GM19463 (cell line): ENCODE data around the gene EFCAB10.

Experiments
- ATAC-seq: cut with Tn5 transposase; IDR thresholded peaks from one replicate; pipeline ENCODE4 v1.9.1; 2021; ENCODE audit warnings: mild to moderate bottlenecking, moderate library complexity; ENCODE audit not compliant: unreplicated experiment

The EFCAB10 gene, protein sequence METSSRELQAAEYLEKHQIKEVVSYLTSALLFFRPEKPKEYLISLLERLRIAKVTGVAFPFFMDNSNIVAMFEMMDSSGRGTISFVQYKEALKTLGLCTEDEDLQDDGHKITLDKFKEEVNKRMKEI

GRCh38 chr7:105581066-105581811 is at the start of gene EFCAB10:
EFCAB10 (minus strand) TSS chr7:105581493; CDS start chr7:105581463, 30 bp downstream.
- ATAC-seq: peak; percentile 82

DNA sequence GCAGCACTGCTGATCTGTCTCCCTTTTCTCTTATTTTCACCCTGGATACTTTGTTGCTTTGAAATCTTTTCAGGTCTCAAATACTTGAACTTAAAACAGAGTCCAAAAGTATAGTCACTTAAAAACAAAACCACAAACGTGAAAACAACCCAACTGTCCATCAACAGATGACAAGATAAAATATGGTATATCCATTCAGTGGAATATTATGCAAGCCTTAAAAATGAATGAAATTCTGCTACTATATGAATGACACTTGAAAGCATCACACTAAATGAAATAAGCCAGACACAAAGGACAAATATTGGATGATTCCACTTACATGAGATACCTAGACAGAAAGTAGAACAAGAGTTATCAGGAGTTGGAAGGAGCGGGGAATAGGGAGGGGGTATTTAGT is 44.7 kb upstream of the EFCAB10 start:
- no peak for ATAC-seq

- ATAC-seq: no peak
Measured at GRCh38 chr7:105623906-105624305, 42.6 kb upstream of the EFCAB10 start.

DNA sequence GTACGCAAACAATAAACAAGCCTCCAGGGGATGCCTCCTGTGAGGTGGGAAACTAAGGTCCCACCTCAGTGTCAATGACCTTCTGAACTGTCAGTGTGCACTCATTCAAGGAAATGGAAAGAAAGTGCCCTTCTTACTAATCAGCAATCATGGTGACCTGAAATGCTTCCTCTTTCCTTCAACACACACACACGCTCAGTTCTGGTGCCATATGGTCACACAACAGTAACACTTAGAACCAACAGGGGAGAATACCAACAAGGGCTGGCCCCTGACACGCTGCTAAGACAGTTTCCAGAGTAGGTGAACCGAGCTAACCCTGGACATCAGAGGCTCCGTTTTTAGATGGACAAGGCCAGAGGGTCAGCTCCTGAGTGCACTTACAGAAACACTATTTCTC is 42.1 kb upstream of the EFCAB10 start:
- ATAC-seq: no peak

DNA sequence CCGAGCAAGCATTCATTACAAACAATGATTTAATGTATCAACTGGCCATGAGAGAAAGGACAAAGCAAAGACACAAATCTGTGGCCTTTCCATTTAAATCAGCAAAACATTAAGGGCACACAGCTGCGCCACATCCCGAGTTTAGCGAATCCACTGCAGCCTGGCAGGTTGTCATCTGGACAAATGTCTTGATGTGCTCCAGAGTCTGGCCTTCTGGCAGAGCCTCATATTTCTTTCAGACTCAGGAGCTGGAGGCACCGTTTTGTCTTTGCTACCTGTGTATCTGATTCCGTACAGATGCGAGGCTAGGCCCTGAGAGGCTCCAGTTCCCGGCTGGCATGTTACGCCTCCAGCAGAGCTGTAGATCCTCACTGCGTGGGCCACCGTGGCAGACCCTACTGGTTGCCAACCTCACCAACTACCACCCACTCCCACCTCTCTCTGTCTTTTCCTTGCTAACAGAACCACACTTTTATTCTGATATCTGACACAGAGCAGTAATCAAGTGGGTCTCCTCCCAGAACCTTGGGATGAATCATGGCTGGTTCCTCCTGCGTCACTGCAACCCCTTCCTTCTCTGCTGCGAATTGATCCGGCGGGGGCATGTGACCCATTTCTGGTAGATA is 40.9 kb upstream of the EFCAB10 start:
- ATAC-seq: no peak

- ATAC-seq: no peak
Measured at GRCh38 chr7:105621617-105622016, 40.3 kb upstream of the EFCAB10 start.

DNA sequence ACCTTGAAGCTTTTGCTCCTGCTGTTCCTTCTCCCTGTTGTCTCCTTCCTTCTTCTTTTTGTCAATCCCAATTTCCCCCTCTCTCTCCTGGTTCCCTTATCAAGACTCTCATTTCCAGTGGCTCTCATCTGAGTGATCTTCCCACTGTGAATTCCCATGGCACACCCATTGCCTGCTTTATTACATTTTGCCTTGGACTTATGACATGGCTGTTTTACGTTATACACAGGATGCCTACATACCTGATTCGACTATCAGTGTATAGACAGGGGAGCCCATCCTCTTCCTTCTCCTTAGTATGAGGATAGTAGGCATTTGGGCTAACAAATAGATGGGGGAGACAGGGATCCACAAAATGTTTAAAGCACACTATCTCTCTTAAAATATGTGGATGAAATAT is 39.9 kb upstream of the EFCAB10 start:
- ATAC-seq: no peak

DNA sequence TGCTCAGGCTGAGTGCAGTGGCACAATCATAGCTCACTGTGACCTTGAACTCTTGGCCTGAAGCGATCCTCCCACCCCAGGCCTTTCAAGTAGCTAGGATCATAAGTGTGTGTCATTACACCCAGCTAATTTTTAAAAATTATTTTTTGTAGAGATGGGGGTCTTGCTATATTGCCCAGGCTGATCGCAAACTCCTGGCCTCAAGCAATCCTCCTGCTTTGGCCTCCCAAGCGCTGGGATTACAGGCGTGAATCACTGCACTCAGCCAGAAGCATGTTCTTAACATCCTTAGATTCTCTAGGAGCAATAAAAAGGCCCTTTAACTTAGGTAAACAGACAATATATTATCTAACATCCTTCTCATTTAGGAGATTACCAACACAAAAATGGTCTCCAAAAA is 38.3 kb upstream of the EFCAB10 start:
- no peak for ATAC-seq

DNA sequence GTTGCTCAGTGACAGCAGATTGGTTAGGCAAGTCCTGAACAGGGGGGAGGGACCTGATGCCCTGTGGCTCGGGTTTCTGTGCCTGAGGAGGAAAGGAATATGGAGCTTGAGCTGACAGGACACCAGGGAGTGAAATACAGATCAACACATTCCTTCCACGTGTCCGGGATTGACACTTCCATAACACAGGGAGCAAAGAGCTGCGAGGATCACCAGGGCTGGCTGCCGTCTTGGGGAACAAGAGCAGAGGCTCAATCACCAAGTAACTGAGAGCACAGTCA is 36.7 kb upstream of the EFCAB10 start:
- no peak for ATAC-seq

DNA sequence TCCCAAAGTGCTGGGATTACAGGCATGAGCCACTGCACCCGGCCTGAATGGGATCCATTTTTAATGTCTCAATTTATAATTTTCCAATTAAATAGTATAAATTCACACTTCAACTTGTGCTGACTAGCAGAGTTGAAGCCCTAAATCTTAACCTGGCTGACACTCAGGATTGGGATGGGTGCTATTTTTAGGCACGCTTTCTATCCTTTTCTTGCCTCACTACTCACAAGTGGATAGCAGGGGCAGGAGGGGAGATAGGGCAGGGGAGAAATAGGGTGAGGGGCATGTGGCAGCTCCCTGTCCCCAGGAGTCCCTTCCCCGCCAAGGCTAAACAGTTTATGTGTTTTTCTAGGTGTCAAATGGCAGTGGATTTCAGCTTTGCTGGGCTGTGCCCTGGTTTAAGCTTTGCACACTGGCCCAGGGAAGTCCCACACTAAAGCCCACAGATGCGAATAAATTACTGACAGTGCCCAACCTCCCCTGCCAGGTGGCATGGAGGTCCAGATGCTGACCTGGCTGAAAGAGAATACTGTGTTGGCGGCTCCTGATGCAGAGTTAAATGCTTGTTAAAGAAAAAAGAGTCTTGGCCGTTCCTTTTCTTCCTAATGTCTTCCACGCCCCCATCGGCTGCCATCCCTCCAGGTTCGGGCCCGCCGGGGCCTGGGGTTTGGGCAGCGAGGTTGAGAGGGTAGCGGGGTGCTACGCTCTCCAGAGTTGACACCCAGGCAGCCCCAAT is 36.2 kb upstream of the EFCAB10 start:
- ATAC-seq: no peak

DNA sequence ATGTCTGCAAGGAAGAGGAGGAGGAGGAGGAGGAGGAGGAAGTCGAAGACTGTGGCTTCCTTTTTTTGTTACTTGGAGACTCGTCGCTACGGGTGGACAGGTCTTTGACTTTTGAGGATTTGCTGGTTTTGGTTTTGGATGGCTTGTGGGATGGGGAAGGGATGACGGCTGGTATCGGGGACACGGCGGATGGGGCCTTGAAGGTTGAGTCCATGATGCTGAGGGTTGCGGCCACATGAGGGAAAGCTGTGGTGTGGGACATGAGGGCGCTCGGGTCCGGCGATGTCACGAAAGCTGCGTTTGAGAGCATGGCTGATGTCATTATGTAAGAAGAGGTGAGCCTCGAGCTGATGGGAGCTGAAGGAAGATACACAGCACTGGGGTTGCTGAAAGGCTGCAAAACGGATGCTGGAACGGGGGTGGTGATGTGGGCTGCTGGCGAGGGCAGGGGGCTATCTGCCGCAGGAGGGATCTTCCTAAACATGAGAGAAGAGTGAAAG is 33.1 kb upstream of the EFCAB10 start:
- no peak for ATAC-seq

DNA sequence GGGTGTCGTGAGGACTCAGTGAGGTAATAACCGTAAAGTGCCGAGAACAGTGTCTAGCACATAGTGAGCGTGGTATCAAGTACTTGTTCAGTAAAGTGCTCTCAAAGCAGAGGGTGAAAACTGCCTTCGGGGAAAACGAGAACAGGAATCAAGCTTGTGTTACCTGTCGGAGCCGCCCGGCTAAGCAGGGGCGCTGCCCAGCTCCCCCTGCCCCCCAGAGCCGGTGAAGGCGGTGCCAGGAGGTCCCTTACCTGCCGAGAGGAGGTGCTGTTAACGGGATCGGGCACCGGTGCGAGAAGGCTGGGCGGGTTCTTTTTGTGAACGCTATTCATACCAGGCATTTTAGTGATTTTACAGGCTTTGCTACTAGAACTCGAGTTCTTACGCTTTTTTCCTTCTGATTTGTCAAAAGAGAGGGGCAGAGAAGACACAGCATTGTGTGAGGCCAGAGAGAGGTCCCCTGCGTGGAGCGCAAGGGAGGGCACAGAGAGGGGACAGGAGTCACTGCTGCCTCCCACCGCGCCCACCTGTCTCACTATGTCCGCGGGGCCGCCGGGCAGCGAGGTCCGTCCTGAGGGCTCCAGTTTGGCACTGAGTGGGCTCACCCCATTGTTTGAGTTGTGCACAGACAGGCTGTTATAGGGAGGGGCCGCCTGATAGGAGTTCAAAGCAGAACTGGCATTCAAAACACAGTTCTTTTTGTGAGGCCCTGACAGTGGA is 32.5 kb upstream of the EFCAB10 start:
- no peak for ATAC-seq

DNA sequence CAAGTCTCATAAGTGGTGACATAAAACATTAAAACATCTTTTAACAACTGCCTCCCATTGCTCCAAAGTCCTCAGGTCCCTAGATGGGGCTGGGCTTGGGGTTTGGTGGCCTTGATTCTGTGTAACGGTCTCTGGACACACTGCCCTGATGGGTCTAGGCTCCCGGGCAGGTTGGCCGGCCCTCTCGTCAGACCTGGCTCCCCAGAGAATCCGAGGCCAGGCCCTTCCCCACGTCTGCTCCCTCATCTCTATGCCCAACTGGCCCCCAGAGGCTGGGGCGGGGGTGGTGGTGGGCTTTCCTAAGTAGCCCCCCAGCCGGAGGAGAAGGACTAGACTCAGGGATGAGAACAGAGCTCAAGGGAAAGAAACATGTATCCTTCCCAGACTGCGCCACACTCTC is 31.5 kb upstream of the EFCAB10 start:
- no peak for ATAC-seq

- ATAC-seq: no peak
Measured at GRCh38 chr7:105611856-105612775, 30.8 kb upstream of the EFCAB10 start.

DNA sequence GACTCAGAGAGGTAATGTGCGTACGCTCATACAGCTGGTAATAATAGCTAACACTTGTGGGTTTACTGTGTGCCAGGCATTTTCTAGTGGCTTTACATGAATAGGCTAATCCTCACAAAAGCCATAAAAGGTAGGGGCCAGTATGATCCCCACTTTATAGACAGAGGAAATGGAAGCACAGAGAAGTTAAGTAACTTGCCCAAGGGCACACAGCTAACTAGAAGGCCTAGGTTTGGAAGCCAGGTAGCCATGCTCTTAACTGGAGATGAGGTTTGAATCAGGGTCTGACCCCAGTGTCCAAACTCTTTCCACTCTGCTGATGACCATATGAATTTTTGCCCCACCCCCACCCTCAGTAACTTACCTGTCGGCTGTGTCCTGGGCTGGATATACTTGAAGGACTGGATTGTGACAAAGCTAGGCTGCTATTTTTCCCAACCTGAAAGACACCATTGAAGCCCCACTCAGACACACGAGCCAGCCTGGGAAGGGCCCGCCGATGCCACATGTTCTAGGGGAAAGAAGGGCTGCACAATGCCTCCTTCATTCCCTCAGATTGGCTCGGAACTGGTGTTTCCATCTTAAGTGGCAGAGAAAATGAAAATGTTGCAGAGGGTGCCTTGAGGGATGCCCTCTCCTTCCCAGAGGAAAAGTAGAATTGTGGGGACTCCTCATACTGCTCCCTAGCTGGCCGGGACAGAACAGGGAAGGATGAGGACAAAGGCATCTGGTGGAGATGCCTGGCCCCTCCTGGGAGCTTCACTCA is 29.1 kb upstream of the EFCAB10 start:
- no peak for ATAC-seq

DNA sequence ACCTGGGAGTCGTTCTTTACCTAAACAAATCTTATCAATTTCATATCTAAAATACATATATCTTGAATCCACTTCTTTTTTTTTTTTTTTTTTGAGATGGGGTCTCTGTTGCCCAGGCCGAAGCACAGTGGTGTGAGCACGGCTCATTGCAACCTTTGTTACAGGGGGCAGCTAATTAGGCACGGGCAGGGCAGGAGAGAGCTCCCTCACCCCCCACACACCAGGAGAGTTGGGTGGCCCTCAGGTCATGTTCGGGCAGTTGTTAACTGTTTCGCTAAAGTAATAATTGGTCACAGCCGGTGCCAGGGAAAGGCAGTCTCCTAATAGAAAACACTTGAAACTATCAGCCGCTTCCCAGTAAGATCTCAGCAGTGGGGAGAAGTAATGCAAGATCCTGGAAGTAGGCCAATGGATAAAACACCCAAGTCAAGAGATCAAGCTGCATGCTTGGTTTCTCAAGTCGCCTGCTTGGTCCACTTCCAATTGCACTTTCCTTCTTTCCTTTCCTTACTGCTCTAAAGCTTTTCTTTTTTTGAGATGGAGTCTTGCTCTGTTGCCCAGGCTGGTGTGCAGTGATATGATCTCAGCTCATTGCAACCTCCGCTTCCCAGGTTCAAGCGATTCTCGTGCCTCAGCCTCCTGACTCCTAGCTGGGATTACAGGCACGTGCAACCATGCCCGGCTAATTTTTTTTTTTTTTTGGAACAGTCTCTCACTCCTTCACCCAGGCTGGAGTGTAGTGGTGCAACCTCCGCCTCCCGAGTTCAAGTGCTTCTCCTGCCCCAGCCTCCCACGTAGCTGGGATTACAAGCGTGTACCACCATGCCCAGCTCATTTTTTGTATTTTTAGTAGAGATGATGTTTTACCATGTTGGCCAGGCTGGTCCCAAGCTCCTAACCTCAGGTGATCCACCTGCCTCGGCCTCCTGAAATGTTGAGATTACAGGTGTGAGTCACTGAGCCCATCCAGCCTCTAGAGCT is 21.3 kb upstream of the EFCAB10 start:
- no peak for ATAC-seq

DNA sequence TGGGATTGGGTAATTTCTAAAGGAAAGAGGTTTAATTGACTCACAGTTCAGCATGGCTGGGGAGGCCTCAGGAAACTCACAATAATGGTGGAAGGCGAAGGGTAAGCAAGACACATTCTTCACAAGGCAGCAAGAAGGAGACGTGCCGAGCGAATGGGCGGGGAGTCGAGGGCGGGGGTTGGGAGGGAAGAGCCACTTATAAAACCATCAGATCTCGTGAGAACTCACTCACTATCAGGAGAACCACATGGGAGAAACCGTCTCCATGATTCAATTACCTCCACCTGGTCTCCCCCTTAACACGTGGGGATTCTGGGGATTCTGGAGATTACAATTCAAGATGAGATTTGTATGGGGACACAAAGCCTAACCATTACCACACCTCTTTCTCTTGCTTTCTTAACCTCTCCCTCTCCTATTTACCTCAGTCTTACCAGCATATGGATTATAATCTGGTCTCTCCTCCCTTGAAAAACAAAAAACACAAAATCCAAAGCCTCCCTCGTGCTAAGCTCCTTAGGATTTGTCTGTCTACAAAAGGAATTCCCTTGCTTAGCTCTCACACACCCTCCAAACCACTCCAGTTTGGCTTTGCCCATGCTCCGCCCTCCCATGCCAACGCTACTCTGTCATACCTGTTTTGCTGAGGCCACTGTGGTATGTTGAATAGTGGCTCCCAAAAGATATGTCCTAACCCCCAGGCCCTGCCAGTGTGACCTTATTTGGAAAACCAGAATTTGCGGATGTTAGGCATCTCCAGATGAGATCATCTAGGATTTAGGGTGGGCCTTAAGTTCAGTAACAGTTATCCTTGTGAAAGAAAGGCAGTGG is 19.6 kb upstream of the EFCAB10 start:
- no peak for ATAC-seq
